ENCODE data around the gene C6orf89.

The C6orf89 gene

GRCh38 chr6:36843170-36843569 lies 42.6 kb upstream of the C6orf89 start:
- TF ChIP-seq POLR2AphosphoS5 (IDR thresholded peaks at IDR 0.05; ENCODE audit: low read depth, low read length) (no peak), FOXP2 (optimal IDR thresholded peaks at IDR 0.05; ENCODE audit: borderline replicate concordance, extremely low read depth, extremely low read length, insufficient read depth) (no peak), TAF1 (IDR thresholded peaks at IDR 0.05; ENCODE audit: borderline replicate concordance, insufficient read depth, low read length) (no peak), SIN3A (IDR thresholded peaks at IDR 0.05; ENCODE audit: borderline replicate concordance, insufficient read depth, low read length) (no peak), REST (IDR thresholded peaks at IDR 0.05; ENCODE audit: insufficient read depth in 1 of 2, low read depth in 2 of 2, low read length in 2 of 2) (no peak)

DNA sequence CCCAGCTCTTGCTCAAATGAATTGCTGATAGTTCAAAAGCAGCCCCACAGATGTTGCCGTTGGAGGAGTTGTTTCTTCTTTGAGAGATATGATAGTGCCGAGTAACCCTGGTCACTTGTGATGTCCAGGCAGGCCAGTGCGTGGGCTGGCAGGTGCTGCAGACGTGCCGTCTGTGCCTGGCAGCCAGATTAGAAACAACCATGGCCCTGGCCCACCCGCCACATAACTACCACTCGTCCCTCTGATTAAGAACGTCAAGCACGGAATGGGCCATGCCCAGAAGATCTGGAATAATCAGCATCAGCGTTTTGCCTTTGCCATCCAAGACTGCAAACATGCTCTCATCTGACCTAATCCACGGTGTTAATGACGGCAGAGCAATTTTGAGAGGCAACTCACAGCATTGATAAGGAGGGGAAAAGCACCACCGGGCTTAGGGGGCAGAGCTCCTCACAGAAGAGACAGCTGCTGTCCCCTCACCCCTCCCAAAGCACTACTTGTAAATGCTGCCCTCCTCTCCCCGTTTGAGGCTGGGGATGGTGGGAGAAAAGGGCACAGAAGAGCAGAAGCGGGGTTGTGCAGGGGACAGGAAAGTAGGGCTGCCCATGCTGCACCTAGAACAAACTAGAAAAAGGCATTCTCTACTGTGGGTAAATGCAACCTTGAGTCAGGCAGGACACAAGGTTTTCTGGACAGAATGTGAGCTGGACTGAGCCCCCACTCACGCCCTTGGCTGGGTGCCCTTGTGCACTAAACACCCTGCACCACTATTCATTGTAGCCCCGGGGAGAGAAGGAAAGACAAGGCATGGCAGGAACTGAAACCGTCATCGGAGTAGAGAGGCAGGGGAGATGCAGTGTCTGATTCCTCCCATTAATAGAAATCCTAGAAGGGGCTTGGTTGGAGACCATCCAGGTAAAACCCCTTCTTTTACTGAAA lies 41.3 kb upstream of the C6orf89 start:
- TF ChIP-seq SIN3A (IDR thresholded peaks at IDR 0.05; ENCODE audit: borderline replicate concordance, insufficient read depth, low read length) = no peak

DNA sequence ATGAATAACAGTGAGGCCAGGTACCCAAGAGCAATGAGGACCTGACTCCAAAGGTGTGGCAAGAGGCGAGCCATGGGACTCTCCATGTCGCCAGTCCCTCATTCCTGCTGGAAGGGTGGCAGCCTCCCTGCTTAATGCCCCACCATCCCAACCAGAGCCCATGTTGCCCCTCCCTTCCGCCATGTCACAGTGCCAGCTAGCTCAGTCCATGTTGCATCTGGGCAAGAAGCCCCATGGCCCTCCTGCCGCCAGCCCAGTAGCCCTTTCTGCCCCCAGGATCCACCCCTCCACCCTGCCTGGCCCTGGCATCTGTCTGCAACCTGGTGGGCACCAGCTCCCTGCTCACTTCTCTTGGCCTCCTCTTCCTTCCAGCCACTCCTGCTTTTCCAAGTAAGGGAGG lies 40.5 kb upstream of the C6orf89 start:
- TF ChIP-seq POLR2AphosphoS5 (IDR thresholded peaks at IDR 0.05; ENCODE audit: low read depth, low read length) = no peak

DNA sequence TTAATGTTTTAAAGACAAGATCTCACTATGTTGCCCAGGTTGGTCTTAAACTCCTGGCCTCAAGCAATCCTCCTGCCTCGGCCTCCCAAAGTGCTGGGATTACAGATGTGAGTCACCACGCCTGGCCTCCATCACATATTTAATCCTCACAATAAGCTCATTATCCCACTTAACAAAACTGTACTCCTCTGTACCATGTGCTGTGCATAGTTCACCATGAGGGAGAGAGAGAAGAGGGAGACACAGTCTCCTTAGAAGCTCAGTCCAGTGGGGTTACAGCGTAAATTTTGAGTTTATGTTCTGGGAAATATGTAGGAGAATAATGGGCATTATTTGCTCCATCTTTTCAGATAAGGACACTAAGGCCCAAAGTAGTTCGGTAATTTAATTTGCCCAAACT lies 38.6 kb upstream of the C6orf89 start:
- TF ChIP-seq SIN3A (IDR thresholded peaks at IDR 0.05; ENCODE audit: borderline replicate concordance, insufficient read depth, low read length) (no peak), FOXP2 (optimal IDR thresholded peaks at IDR 0.05; ENCODE audit: borderline replicate concordance, extremely low read depth, extremely low read length, insufficient read depth) (no peak), POLR2AphosphoS5 (IDR thresholded peaks at IDR 0.05; ENCODE audit: low read depth, low read length) (no peak), TAF1 (IDR thresholded peaks at IDR 0.05; ENCODE audit: borderline replicate concordance, insufficient read depth, low read length) (no peak), REST (IDR thresholded peaks at IDR 0.05; ENCODE audit: insufficient read depth in 1 of 2, low read depth in 2 of 2, low read length in 2 of 2) (no peak)

GRCh38 chr6:36847991-36848390 lies 37.8 kb upstream of the C6orf89 start:
- TF ChIP-seq POLR2AphosphoS5 (IDR thresholded peaks at IDR 0.05; ENCODE audit: low read depth, low read length) = no peak
- TF ChIP-seq REST (IDR thresholded peaks at IDR 0.05; ENCODE audit: insufficient read depth in 1 of 2, low read depth in 2 of 2, low read length in 2 of 2) = no peak
- no peak for TF ChIP-seq TAF1 (IDR thresholded peaks at IDR 0.05; ENCODE audit: borderline replicate concordance, insufficient read depth, low read length)
- TF ChIP-seq FOXP2 (optimal IDR thresholded peaks at IDR 0.05; ENCODE audit: borderline replicate concordance, extremely low read depth, extremely low read length, insufficient read depth) = no peak
- no peak for TF ChIP-seq SIN3A (IDR thresholded peaks at IDR 0.05; ENCODE audit: borderline replicate concordance, insufficient read depth, low read length)

DNA sequence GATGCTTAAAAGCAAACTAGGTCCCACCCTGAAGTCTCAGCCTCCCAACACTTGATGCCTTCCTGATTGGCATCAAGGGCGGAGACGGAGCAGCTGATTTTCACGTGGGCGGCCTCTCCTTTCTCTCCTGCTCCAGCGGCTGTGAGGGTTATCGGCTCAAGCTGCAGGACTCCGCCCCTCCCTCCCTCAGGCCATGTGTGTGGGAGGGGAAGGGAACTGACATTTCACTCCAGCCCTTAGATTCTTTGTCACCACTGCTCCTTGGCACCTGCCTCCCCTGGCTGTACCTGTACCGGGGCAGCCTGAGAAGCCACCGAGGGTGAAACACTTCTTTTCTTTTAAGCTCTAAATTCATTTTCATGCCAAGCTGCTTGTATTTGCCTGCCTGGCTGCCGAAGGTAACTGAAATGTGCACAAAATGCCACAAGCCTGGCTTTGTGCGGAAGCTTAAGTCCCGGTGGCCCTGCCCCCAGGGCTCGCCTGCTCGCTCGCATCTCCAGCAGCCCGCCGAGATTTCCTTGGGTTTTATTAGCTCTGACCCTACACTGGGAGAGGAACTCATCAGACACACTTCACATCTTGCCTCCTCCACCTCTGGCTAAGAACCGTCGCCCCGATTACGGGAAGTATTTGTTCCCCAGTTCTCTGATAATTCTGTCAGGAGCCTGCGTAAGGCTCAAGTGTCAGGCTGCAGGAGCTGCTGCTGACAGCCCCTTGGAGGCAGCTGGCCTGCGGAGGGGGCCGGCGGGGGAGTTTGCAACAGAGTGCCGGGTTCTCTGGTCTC lies 36.9 kb upstream of the C6orf89 start:
- TF ChIP-seq SIN3A (IDR thresholded peaks at IDR 0.05; ENCODE audit: borderline replicate concordance, insufficient read depth, low read length) (peak; percentile 69; the same call in 1 of the 2 replicates), REST (IDR thresholded peaks at IDR 0.05; ENCODE audit: insufficient read depth in 1 of 2, low read depth in 2 of 2, low read length in 2 of 2) (no peak), FOXP2 (optimal IDR thresholded peaks at IDR 0.05; ENCODE audit: borderline replicate concordance, extremely low read depth, extremely low read length, insufficient read depth) (no peak)
